Measurements from ENCODE around the gene UQCC2.

UQCC2 gene

DNA sequence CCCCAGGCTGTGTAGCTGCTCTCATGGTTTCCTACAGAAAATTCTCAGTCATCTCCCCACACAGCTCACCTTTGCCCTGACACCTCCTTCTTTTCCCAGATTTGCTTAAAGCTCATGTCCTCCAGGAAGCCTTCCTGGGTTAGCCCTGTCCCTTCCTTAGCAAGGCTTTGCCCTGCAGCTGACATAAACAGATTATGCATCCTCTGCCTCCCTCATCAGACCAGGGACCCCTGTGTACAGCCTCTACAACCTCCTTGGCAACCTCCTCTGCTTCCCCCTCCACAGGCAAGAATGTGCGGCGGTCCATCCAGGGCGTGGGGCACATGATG is 39.8 kb downstream of the UQCC2 start:
- no peak for DNase-seq

GRCh38 chr6:33670971-33671743 is 40.3 kb downstream of the UQCC2 start:
- no peak for DNase-seq

GRCh38 chr6:33670086-33670660 is 41.3 kb downstream of the UQCC2 start:
- no peak for DNase-seq

- DNase-seq, result peak; percentile 51
Observed at GRCh38 chr6:33668914-33669313, 42.6 kb downstream of the UQCC2 start.

GRCh38 chr6:33668328-33668727 is 43.2 kb downstream of the UQCC2 start:
- no peak for DNase-seq

DNA sequence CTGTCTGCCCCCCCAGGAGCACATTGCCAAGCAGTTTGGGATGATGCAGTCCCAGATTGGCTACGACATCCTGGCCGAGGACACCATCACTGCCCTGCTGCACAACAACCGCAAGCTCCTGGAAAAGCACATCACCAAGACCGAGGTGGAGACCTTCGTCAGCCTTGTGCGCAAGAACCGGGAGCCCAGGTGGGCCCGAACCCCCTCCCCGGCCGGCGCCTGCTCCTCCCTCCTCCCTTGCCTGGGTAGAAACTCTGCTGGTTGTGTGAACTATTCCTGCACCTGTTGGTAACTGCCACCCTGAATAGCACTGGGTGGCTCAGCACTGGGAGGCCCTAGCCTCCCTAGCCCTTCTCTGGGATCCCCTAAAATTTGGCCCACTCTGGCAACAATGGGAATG is 43.7 kb downstream of the UQCC2 start:
- DNase-seq, result no peak

DNA sequence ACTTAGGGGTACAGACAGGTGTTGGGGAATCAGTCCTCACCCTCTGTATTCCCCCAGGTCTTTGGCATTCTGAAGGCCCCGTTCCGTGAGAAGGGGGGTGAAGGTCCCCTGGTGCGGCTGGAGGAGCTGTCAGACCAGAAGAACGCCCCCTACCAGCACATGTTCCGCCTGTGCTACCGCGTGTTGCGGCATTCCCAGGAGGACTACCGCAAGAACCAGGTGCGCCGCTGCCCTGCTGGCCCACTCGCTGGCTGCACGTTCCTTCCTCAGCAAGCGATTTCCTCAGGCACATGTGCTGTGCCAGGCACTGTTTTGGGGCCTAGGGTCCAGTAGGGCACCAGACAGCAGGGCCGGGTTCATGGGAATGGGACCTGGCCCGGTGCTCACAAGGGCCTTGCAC is 44.4 kb downstream of the UQCC2 start:
- no peak for DNase-seq

DNA sequence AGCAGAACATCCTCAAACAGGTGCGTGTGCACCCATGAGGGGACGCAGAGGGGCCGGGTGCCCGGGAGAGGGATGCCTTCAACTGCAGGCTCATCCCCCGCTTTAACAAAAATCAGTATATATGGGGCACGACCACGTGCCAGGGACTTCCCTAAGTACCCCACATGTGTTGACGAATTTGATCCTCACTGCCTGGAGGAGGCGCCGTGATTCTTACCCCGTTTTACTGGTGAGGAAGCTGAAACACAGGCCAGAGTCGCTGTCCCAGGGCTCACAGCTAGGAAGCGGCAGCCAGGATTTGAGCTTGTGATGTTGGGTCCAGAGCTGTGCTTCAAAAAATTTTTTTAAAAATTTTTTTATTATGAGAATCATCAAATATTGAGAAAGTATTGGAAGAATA is 45.5 kb downstream of the UQCC2 start:
- no peak for DNase-seq

GRCh38 chr6:33664506-33665057 is 46.9 kb downstream of the UQCC2 start:
- DNase-seq, result no peak

DNA sequence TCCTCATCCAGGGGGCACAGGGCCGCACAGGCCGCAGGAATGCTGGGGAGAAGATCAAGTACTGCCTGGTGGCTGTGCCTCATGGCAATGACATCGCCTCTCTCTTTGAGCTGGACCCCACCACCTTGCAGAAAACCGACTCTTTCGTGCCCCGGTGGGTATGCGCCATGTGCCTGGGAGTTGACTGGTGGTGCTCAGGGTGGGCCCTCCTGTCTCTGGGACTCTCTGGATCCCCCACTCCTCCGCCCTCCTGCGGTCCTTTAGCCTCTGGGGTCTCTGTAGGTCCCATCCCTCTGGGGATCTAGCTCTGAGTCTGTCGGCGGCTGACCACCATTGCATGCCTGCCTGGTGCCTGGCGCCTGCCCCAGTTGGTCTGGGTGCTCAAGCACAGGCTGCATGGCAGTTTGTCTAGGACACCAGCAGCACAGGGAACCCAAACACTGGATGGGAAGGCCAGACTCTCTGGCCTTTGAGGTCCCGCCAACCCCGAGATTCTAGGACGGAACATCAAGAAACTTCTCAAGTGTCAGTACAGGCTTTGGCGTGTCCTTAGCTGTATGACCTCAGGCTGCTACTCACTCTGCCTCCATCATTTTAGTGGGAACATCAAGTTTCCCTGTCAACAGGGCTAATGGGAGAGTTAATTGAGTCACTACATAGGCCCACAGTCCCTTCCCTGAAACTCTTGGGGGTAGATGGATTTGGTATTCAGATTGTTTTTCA is 47.6 kb downstream of the UQCC2 start:
- no peak for DNase-seq

DNA sequence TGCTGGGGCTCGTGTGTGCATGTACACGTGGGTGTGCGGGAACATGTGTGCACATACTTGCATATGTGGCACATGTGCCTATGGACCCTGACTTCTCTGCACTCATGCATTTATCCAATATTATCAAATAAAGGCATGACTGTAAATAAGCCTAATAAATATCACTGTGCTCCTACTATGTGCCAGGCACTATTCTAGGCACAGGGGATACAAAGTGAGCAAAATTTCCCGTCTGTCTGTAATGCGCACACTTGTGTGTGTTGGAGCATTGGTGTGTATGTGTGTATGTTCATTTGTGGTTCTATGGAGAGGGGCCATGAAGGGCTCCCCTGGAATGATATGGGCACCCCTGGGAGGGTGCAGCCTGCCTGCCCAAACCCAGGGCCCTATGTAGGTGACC is 48.5 kb downstream of the UQCC2 start:
- no peak for DNase-seq

GRCh38 chr6:33662318-33662717 is 49.2 kb downstream of the UQCC2 start:
- no peak for DNase-seq

- no peak for DNase-seq
Observed at GRCh38 chr6:33661106-33661838, 50.2 kb downstream of the UQCC2 start.

DNA sequence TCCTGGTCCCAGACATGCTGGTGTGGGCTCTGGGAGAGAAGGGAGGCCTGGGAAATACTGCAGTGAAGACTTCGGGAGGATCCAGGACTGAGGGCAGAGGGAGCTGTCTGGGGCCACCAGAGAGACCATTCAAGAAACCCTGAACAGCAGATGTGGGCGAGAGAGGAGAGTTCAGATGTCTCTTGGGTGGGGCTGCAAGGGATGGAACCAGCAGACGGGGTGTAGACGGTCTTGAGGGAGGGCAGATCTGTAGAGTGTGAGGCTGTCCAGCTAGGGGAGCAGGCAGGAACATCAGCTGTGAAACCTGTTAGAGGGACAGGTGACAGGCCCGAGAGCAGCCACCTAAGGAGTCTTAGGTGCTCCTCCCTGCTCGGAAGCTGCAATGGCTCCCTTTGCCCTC is 51.5 kb downstream of the UQCC2 start:
- DNase-seq, result no peak

DNA sequence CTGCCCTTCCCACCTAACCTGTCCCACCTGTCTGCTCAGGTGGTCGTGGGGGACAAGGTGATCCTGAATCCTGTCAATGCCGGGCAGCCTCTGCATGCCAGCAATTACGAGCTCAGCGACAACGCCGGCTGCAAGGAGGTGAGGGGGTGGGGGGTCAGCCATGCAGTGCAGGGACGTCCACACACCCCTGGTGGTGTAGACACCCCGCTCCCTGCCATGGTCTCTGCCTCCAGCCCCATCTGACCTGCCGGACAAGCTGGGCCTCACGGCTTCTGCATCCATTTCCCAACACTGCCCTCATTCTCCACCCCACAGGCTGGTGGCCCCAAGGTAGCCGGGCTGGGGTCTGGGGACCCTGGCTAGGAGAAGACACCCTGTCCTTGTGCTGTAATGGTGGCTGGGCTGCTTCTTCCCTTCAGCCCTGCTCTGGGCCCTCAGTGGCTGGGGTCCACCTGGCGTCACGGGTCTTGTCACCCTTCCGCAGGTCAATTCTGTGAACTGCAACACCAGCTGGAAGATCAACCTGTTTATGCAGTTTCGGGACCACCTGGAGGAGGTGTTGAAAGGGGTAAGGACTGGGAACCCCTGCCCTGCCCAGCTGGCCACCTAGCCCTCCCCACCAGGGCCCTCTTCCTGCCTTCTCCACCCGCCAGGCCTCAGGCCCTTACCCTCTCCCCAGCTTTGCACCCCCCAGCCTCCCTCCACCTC is 52.4 kb downstream of the UQCC2 start:
- DNase-seq, result no peak

GRCh38 chr6:33656844-33657243 is 54.7 kb downstream of the UQCC2 start:
- DNase-seq, result no peak

GRCh38 chr6:33654831-33655554 is 56.5 kb downstream of the UQCC2 start:
- no peak for DNase-seq

DNA sequence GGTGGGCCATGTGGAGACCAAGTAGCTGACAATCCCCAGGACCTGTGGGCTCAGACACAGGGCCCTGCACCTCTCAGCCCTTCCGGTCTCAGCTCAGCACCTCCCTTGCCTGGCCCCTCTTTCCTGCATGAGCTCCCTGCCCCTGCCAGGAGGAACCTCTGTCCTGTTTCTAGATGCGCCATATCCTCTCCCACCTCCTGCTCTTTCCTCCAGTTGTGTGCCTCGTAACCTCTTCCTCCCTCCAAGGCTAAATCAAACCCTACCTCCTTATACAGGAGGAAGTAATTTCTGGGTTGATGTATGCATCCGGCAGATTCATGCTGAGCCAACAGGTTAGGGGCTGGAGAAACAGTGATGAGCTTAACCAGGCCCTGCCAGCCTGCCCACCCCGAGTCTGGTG is 59.5 kb downstream of the UQCC2 start:
- DNase-seq, result no peak

GRCh38 chr6:33651403-33651802 is 60.1 kb downstream of the UQCC2 start:
- DNase-seq, result no peak
